Parathyroid adenoma (tissue), 2 donors: ENCODE data around the gene SMYD5.

Experiments
- H2AFZ ChIP-seq: fragments of 300-600 bp; sonication (generic); one replicate; pipeline ENCODE4 v1.7.0; 2017; ENCODE audit warnings: antibody characterized with exemption, mild to moderate bottlenecking
- H3K27ac ChIP-seq: fragments of 300-600 bp; sonication (generic); one replicate; pipeline ENCODE4 v1.7.0; 2017
- H3K27me3 ChIP-seq: fragments of 300-600 bp; sonication (generic); one replicate; pipeline ENCODE4 v1.7.0; 2017; ENCODE audit warnings: low read length; ENCODE audit not compliant: control insufficient read depth, insufficient read depth
- H3K36me3 ChIP-seq: fragments of 300-600 bp; sonication (generic); one replicate; pipeline ENCODE4 v1.7.0; 2017; ENCODE audit warnings: low read length; ENCODE audit not compliant: control insufficient read depth, insufficient read depth
- H3K4me1 ChIP-seq: fragments of 300-600 bp; sonication (generic); one replicate; pipeline ENCODE4 v1.7.0; 2017; ENCODE audit warnings: control low read depth
- H3K4me2 ChIP-seq: fragments of 300-600 bp; sonication (generic); one replicate; pipeline ENCODE4 v1.7.0; 2017; ENCODE audit warnings: low read length
- H3K4me3 ChIP-seq: fragments of 300-600 bp; sonication (generic); one replicate; pipeline ENCODE4 v1.7.0; 2017; ENCODE audit warnings: low read depth, low read length
- H3K79me2 ChIP-seq: fragments of 300-600 bp; sonication (generic); one replicate; pipeline ENCODE4 v1.7.0; 2017; ENCODE audit warnings: control low read depth
- H3K9ac ChIP-seq: fragments of 300-600 bp; sonication (generic); one replicate; pipeline ENCODE4 v1.7.0; 2017; ENCODE audit warnings: mild to moderate bottlenecking
- H3K9me3 ChIP-seq: fragments of 300-600 bp; sonication (generic); one replicate; pipeline ENCODE4 v1.7.0; 2017; ENCODE audit warnings: low read length; ENCODE audit not compliant: control insufficient read depth
- CTCF ChIP-seq: fragments of 300-600 bp; sonication (generic); IDR thresholded peaks from one replicate; pipeline ENCODE4 v1.7.0; 2017; ENCODE audit warnings: antibody characterized with exemption, mild to moderate bottlenecking
- donor health status: primary hyperparathyroidism.

Gene SMYD5

DNA sequence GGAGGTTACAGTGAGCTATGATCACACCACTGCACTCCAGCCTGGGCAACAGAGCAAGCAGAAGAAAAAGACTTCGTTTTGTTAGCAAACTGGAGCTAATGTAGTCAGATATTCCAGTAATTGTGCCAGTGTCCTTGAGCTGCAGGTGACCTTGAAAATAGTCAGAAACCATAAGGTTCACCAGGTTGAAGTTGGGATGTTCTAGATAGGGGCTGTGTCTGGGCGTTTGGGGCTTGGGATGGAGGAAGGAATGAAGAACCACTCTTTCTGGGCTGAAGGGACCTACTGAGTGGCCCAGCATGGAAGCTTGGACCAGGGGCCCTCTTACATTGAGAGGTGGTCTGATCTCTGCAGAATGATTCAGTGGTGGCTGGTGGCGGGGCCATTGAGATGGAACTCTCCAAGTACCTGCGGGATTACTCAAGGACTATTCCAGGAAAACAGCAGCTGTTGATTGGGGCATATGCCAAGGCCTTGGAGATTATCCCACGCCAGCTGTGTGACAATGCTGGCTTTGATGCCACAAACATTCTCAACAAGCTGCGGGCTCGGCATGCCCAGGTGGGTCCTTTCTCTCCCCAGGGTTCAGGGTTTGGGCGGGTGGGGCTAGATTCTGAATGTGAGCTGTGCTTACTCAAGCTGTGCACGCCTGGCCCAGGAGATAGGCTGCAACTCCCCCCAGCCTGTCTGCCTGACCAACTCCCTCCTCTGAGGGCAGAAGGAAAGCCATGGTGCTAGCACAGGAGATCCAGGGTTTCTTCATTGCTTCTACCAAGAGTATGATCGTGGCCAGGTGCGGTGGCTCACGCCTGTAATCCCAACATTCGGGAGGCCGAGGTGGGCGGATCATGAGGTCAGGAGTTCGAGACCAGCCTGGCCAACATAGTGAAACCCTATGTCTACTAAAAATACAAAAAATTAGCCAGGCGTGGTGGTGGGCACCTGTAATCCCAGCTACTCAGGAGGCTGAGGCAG is 37.1 kb downstream of the SMYD5 start:
- Histone ChIP-seq H3K4me3 (no peak overlapping the region), H3K4me1 (peaks cover 12% of the 10 kb centered on the region), H3K36me3 (no peaks in the 10 kb centered on the region), H3K9me3 (no peaks in the 10 kb centered on the region), H3K27ac (no peak overlapping the region), H3K4me2 (no peak overlapping the region), H3K9ac (no peak overlapping the region), H3K79me2 (no peaks in the 10 kb centered on the region), H2AFZ (no peak overlapping the region), H3K27me3 (no peaks in the 10 kb centered on the region)
- no peak for TF ChIP-seq CTCF

DNA sequence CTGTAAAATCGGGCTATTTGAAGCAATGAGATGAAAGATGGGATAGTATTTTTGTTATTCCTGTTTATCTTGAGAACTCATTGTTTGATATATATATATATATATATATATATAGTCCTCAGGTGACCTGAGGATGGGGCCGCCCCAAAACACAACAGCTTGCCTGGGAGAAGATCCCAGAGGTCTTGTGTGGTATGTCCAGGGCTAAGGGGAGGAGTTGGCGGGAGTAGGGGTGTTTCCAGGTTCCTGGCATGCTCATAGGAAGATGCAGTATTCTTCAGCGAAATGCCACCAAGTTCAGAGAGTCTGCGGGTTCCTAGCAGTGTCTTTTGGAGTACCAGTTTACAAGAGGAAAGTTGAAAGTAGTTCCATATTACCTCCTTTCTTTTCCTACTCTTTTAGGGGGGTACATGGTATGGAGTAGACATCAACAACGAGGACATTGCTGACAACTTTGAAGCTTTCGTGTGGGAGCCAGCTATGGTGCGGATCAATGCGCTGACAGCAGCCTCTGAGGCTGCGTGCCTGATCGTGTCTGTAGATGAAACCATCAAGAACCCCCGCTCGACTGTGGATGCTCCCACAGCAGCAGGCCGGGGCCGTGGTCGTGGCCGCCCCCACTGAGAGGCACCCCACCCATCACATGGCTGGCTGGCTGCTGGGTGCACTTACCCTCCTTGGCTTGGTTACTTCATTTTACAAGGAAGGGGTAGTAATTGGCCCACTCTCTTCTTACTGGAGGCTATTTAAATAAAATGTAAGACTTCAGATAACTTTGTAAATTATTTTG is 38.4 kb downstream of the SMYD5 start:
- Histone ChIP-seq H3K4me3 (no peak overlapping the region), H3K36me3 (no peaks in the 10 kb centered on the region), H3K27ac (no peak overlapping the region), H3K27me3 (no peaks in the 10 kb centered on the region), H3K4me1 (peaks cover 9% of the 10 kb centered on the region), H3K79me2 (no peaks in the 10 kb centered on the region), H3K9ac (no peak overlapping the region), H3K4me2 (no peak overlapping the region), H2AFZ (no peak overlapping the region), H3K9me3 (no peaks in the 10 kb centered on the region)
- TF ChIP-seq CTCF, result no peak

DNA sequence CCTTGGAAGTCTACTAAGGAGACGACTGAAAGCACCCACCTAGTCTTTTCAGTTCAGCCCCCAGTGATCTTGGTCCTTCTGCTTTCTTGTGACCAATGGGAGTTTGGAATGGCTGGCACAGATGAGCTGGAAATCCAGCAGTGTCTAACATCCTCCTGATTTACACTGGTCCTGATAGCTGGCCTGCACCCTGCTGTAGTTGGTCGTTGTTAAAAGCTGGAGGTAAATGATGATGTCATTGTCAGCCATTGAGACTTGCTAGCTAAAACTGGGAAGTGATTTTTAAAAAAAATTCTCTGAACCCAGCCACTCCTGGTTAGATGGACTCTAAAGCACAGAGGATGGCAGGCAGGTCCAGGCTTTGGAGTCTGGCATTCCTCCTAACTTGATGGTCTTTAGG is 39.4 kb downstream of the SMYD5 start:
- no peaks in the 10 kb centered on the region for H3K79me2 ChIP-seq
- H2AFZ ChIP-seq, result no peak overlapping the region
- H3K27ac ChIP-seq, result no peak overlapping the region
- H3K4me1 ChIP-seq, result peaks cover 9% of the 10 kb centered on the region
- no peak overlapping the region for H3K4me3 ChIP-seq
- no peak overlapping the region for H3K9ac ChIP-seq
- TF ChIP-seq CTCF, result no peak
- no peaks in the 10 kb centered on the region for H3K9me3 ChIP-seq
- H3K36me3 ChIP-seq, result no peaks in the 10 kb centered on the region
- H3K27me3 ChIP-seq, result no peaks in the 10 kb centered on the region
- no peak overlapping the region for H3K4me2 ChIP-seq

- no peak for TF ChIP-seq CTCF
- no peaks in the 10 kb centered on the region for H3K9me3 ChIP-seq
- H3K4me3 ChIP-seq, result no peak overlapping the region
- no peak overlapping the region for H3K4me2 ChIP-seq
- H3K36me3 ChIP-seq, result no peaks in the 10 kb centered on the region
- H3K4me1 ChIP-seq, result peaks cover 8% of the 10 kb centered on the region
- no peak overlapping the region for H2AFZ ChIP-seq
- no peak overlapping the region for H3K27ac ChIP-seq
- H3K27me3 ChIP-seq, result no peaks in the 10 kb centered on the region
- no peak overlapping the region for H3K9ac ChIP-seq
- no peaks in the 10 kb centered on the region for H3K79me2 ChIP-seq
Measured at GRCh38 chr2:73253901-73254300, 39.9 kb downstream of the SMYD5 start.
